Measurements from ENCODE around the gene VWC2L. TPM values are rescaled to one million over a fixed set of nuclear protein-coding genes. Genes with fewer than 3 reads are reported as not detected.

VWC2L gene
- total and polyA plus RNA-seq, 9 donors = 0.11 TPM; not detected in 8

DNA sequence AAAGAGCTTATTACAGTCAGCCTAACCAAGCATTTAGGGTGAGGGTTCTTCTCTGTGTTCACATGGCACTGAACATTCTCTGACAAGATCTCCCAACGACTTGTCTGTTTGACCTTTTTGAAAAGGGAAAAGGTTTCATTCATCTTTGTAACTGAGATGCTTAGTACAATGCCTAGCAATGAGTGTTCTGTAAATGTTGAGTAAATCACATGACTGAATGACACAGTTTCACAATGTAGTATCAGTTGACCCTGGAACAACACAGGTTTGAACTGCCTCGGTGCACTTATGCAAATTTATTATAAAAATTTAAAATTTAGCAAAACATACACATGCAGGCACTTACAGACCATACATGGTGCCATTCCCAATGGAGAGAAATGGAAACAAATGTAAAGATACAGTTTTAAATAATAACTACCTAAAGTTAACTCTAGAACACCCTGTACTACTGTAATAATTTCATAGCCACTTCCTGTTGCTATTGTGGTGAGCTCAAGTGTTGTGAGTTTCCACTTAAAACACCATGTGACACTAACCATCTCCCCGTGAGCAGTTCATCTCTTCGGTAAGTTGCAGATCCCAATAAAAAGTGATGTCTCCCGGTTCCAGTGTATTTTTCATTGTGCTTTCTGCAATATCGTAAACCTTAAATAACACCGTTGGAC, 34.1 kb upstream of the VWC2L start:
- Histone ChIP-seq H3K4me1 (ENCODE audit: insufficient read depth) (no peaks in the 10 kb centered on the region), H3K4me3 (no peak overlapping the region), H3K9me3 (no peaks in the 10 kb centered on the region), H3K27me3 (no peaks in the 10 kb centered on the region), H3K27ac (no peak overlapping the region), H3K36me3 (no peaks in the 10 kb centered on the region)
- WGBS, 3 donors = 81 to 83% (median 83%) methylated on average over 7 of the region's 7 CpGs
- DNase-seq = no peak
- intact Hi-C loops (cut with DNase I) = loop anchor here in 1 of 4 donors (5.0 kb wide), 1 partner anchor 239 kb away; no protein-coding TSS in a partner anchor
- TF ChIP-seq, protein P1, sequence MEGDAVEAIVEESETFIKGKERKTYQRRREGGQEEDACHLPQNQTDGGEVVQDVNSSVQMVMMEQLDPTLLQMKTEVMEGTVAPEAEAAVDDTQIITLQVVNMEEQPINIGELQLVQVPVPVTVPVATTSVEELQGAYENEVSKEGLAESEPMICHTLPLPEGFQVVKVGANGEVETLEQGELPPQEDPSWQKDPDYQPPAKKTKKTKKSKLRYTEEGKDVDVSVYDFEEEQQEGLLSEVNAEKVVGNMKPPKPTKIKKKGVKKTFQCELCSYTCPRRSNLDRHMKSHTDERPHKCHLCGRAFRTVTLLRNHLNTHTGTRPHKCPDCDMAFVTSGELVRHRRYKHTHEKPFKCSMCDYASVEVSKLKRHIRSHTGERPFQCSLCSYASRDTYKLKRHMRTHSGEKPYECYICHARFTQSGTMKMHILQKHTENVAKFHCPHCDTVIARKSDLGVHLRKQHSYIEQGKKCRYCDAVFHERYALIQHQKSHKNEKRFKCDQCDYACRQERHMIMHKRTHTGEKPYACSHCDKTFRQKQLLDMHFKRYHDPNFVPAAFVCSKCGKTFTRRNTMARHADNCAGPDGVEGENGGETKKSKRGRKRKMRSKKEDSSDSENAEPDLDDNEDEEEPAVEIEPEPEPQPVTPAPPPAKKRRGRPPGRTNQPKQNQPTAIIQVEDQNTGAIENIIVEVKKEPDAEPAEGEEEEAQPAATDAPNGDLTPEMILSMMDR (IDR thresholded peaks at IDR 0.05) = no peak
- TF ChIP-seq POLR2A (IDR thresholded peaks at IDR 0.05) (no peak), EP300 (IDR thresholded peaks at IDR 0.05) (no peak)

DNA sequence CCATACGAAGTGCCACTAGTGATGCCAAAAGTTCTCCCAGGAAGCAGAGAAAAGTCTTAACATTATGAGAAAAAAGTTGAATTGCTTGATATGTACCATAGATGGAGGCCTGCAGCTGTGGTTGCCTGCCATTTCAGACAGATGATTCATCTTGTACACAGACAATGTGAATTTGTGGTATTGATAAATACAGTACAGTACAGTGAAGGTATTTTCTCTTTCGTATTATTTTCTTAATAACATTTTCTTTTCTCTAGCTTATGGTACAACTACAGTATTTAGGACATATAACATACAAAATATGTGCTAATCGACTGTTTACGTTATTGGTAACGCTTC, 33.6 kb upstream of the VWC2L start:
- Histone ChIP-seq H3K4me1 (ENCODE audit: insufficient read depth) (no peaks in the 10 kb centered on the region), H3K9me3 (no peaks in the 10 kb centered on the region), H3K4me3 (no peak overlapping the region), H3K27me3 (no peaks in the 10 kb centered on the region), H3K27ac (no peak overlapping the region), H3K36me3 (no peaks in the 10 kb centered on the region)
- no peak for DNase-seq
- TF ChIP-seq EP300 (IDR thresholded peaks at IDR 0.05) (no peak), POLR2A (IDR thresholded peaks at IDR 0.05) (no peak)
- TF ChIP-seq, protein P1 (IDR thresholded peaks at IDR 0.05) = no peak
- intact Hi-C loops (cut with DNase I) = loop anchor here in 1 of 4 donors (5.0 kb wide), 1 partner anchor 240 kb away; no protein-coding TSS in a partner anchor
- 89 to 93% (median 90%) methylated on average over 5 of the region's 5 CpGs for WGBS, 3 donors

DNA sequence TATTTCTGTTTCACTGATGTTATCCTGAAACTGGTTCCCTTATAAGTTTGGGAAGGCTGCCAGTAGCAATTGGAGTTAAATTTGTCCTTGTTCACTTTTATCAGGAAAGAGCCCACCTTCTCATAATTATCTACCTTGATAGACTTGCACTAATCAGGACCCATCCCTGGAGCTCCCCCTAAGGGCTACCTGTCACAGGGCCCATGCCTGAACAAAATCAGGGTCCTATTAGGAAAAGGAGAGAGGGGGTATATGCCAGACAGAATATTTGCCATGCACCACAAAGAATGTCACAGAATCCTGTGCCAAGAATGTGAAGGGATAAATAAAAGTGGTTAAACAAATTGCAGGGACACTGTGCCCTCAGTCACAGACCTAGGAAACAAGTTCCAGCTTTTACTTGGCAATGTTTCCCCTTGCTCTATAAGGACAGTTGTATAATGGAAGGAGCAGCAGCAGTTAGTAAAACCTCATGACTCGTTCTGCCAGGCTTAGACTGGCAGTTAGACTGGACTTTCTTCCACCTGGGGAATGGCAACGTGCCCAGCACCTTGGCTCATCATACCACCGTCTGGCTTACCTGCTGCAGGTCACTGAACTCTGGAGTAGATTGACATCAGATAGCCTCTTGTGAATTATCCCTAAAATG, 32.3 kb upstream of the VWC2L start:
- intact Hi-C loops (cut with DNase I) = loop anchor here in 1 of 4 donors (5.0 kb wide), 1 partner anchor 241 kb away; no protein-coding TSS in a partner anchor
- Histone ChIP-seq H3K27ac (no peak overlapping the region), H3K27me3 (no peaks in the 10 kb centered on the region), H3K9me3 (no peaks in the 10 kb centered on the region), H3K4me3 (no peak overlapping the region), H3K36me3 (no peaks in the 10 kb centered on the region), H3K4me1 (ENCODE audit: insufficient read depth) (no peaks in the 10 kb centered on the region)
- TF ChIP-seq, protein P1 (IDR thresholded peaks at IDR 0.05) = no peak
- no peak for TF ChIP-seq POLR2A (IDR thresholded peaks at IDR 0.05)
- TF ChIP-seq EP300 (IDR thresholded peaks at IDR 0.05) = no peak
- WGBS, 3 donors = 50 to 69% (median 63%) methylated on average over 3 of the region's 3 CpGs
- no peak for DNase-seq

- 72 to 88% (median 79%) methylated on average over 1 of the region's 1 CpG for WGBS, 3 donors
- Histone ChIP-seq H3K9me3 (no peaks in the 10 kb centered on the region), H3K4me3 (no peak overlapping the region), H3K27me3 (no peaks in the 10 kb centered on the region), H3K36me3 (no peaks in the 10 kb centered on the region), H3K27ac (no peak overlapping the region), H3K4me1 (ENCODE audit: insufficient read depth) (no peaks in the 10 kb centered on the region)
- no peak for DNase-seq
- intact Hi-C loops (cut with DNase I) = loop anchor here in 1 of 4 donors (5.0 kb wide), 1 partner anchor 242 kb away; no protein-coding TSS in a partner anchor
- TF ChIP-seq POLR2A (IDR thresholded peaks at IDR 0.05) = no peak
- TF ChIP-seq, protein P1 (IDR thresholded peaks at IDR 0.05) = no peak
- TF ChIP-seq EP300 (IDR thresholded peaks at IDR 0.05) = no peak
Observed at GRCh38 chr2:214379227-214379626, 31.6 kb upstream of the VWC2L start.

All from ovary (tissue), 9 donors.